SK-N-SH (cell line): ENCODE results near the gene RNF40.

Source experiments
- IRF3 ChIP-seq: fragments of 150-350 bp; IDR thresholded peaks from 2 replicates; pipeline ENCODE4 v1.6.1; 2016; ENCODE audit warnings: mild to moderate bottlenecking, low read depth, low read length
- POLR2AphosphoS5 ChIP-seq: IDR thresholded peaks from 2 replicates; pipeline ENCODE4 v1.6.1; 2012; ENCODE audit warnings: low read depth, low read length

GRCh38 chr16:30820952-30821421 lies 58.9 kb downstream of the RNF40 start:
- TF ChIP-seq IRF3, result no peak
- TF ChIP-seq POLR2AphosphoS5, result no peak
